LHCN-M2 (cell line): ENCODE measurements around the gene MAST4. TPM values are rescaled to one million over a fixed set of nuclear protein-coding genes. Genes with fewer than 3 reads are reported as not detected.

Experiments used
- DNase-seq: peaks from one replicate; pipeline ENCODE4 v3.0.0-alpha.2; 2012; ENCODE audit warnings: low read depth
- total RNA-seq: library from RNA; depleted of rRNA; stranded (reverse); fragments of >200 nt; gene quantifications from 2 replicates; pipeline ENCODE4 v1.2.3, GENCODE V29; 2014

Gene MAST4
- total RNA-seq, 1 experiment from 2014 or later = 10.7 TPM

GRCh38 chr5:66903218-66903617 lies 307.0 kb downstream of the MAST4 start:
- DNase-seq = no peak

- DNase-seq = no peak
These were observed 307.5 kb downstream of the MAST4 start for GRCh38 chr5:66903709-66904108.

GRCh38 chr5:66904189-66904588 lies 308.0 kb downstream of the MAST4 start:
- no peak for DNase-seq

- DNase-seq = no peak
These were observed 309.8 kb downstream of the MAST4 start for GRCh38 chr5:66906021-66906420.

- no peak for DNase-seq
These were observed 312.0 kb downstream of the MAST4 start for GRCh38 chr5:66908230-66908629.

- DNase-seq = no peak
These were observed 313.2 kb downstream of the MAST4 start for GRCh38 chr5:66909364-66909763.

- DNase-seq = peak; percentile 59
These were observed 316.6 kb downstream of the MAST4 start for GRCh38 chr5:66912787-66913186.

GRCh38 chr5:66915531-66915930 lies 319.3 kb downstream of the MAST4 start:
- DNase-seq = no peak

- DNase-seq = no peak
These were observed 326.7 kb downstream of the MAST4 start for GRCh38 chr5:66922881-66923280.

- DNase-seq = no peak
These were observed 327.3 kb downstream of the MAST4 start for GRCh38 chr5:66923457-66923856.

GRCh38 chr5:66923922-66924321 lies 327.7 kb downstream of the MAST4 start:
- DNase-seq = no peak

GRCh38 chr5:66927140-66927539 lies 330.9 kb downstream of the MAST4 start:
- no peak for DNase-seq

- DNase-seq = no peak
These were observed 333.1 kb downstream of the MAST4 start for GRCh38 chr5:66929281-66929680.

GRCh38 chr5:66929995-66930394 lies 333.8 kb downstream of the MAST4 start:
- DNase-seq = no peak

- no peak for DNase-seq
These were observed 335.5 kb downstream of the MAST4 start for GRCh38 chr5:66931651-66932050.

GRCh38 chr5:66932457-66932856 lies 336.3 kb downstream of the MAST4 start:
- DNase-seq = no peak

- DNase-seq = peak; percentile 70
These were observed 336.9 kb downstream of the MAST4 start for GRCh38 chr5:66933066-66933465.

- DNase-seq = no peak
These were observed 342.9 kb downstream of the MAST4 start for GRCh38 chr5:66939094-66939493.

GRCh38 chr5:66945389-66946349 lies 349.5 kb downstream of the MAST4 start:
- no peak for DNase-seq

GRCh38 chr5:66947458-66947857 lies 351.3 kb downstream of the MAST4 start:
- no peak for DNase-seq

GRCh38 chr5:66949066-66949465 lies 352.9 kb downstream of the MAST4 start:
- DNase-seq = no peak

GRCh38 chr5:66952153-66952552 lies 356.0 kb downstream of the MAST4 start:
- no peak for DNase-seq

- DNase-seq = no peak
These were observed 360.2 kb downstream of the MAST4 start for GRCh38 chr5:66956439-66956838.
